ENCODE results near the gene TMEM53.

TMEM53 gene

DNA sequence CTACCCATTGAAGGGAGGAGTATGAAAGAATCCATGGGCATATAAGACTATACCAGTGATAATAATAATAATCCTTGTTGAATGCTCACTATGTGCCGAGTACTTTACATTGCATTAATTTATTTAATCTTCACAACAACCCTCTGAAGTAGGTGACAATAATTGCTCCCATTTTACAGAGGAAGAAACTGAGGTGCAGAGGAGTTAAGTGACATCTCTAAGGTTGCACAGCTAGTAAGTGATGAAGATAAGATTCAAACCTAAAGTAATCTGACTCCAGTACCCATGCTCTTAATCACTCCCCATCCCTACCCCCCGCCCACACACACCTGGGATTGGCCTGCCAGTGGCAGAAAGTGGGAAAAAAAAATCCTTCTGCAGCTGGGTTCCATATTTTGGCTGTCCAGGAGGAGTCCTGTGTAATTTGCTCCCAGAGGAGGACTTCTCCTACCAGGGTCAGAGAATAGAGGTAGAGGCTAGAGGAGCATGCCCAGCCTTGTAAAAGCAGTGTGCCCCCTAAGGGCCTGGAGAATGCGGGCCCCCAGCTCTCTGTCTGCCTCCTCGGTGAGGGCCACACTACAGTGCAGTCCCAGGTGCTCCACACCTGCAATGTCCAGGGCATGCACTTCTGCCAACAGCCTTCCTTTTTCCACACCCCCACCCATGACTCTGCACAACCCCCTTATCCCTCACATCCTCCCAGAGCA lies 57.8 kb downstream of the TMEM53 start:
- H2AFZ ChIP-seq (ENCODE audit: low read length), result no peak overlapping the region
- no peak overlapping the region for H3K4me2 ChIP-seq (ENCODE audit: low read depth, low read length)
- no peaks in the 10 kb centered on the region for H3K9me3 ChIP-seq (replicated peaks; ENCODE audit: insufficient read depth, low read length)
- no peak for TF ChIP-seq EZH2phosphoT487 (IDR thresholded peaks at IDR 0.05; ENCODE audit: low read length)
- TF ChIP-seq EZH2 (optimal IDR thresholded peaks at IDR 0.05; ENCODE audit: low read depth, low read length), result no peak
- TF ChIP-seq, protein P1, sequence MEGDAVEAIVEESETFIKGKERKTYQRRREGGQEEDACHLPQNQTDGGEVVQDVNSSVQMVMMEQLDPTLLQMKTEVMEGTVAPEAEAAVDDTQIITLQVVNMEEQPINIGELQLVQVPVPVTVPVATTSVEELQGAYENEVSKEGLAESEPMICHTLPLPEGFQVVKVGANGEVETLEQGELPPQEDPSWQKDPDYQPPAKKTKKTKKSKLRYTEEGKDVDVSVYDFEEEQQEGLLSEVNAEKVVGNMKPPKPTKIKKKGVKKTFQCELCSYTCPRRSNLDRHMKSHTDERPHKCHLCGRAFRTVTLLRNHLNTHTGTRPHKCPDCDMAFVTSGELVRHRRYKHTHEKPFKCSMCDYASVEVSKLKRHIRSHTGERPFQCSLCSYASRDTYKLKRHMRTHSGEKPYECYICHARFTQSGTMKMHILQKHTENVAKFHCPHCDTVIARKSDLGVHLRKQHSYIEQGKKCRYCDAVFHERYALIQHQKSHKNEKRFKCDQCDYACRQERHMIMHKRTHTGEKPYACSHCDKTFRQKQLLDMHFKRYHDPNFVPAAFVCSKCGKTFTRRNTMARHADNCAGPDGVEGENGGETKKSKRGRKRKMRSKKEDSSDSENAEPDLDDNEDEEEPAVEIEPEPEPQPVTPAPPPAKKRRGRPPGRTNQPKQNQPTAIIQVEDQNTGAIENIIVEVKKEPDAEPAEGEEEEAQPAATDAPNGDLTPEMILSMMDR (IDR thresholded peaks at IDR 0.05; ENCODE audit: low read length), result no peak
- H3K27me3 ChIP-seq (replicated peaks; ENCODE audit: insufficient read depth, low read length), result no peaks in the 10 kb centered on the region
- no peaks in the 10 kb centered on the region for H4K20me1 ChIP-seq (ENCODE audit: insufficient read depth, low read length)
- no peaks in the 10 kb centered on the region for H3F3A ChIP-seq (ENCODE audit: insufficient read depth, low read length)
- no peaks in the 10 kb centered on the region for H3K36me3 ChIP-seq (replicated peaks; ENCODE audit: insufficient read depth, low read length)
- H3K9ac ChIP-seq (ENCODE audit: low read length), result no peak overlapping the region
- no peak overlapping the region for H3K27ac ChIP-seq (ENCODE audit: low read length)
- no peaks in the 10 kb centered on the region for H3K79me2 ChIP-seq (ENCODE audit: low read length)
- no peak for DNase-seq
- no peaks in the 10 kb centered on the region for H3K4me1 ChIP-seq (ENCODE audit: low read length)
- no peak overlapping the region for H3K4me3 ChIP-seq (ENCODE audit: low read length)
- no peaks in the 10 kb centered on the region for H3K9me2 ChIP-seq (replicated peaks; ENCODE audit: insufficient read depth, low read length)

DNA sequence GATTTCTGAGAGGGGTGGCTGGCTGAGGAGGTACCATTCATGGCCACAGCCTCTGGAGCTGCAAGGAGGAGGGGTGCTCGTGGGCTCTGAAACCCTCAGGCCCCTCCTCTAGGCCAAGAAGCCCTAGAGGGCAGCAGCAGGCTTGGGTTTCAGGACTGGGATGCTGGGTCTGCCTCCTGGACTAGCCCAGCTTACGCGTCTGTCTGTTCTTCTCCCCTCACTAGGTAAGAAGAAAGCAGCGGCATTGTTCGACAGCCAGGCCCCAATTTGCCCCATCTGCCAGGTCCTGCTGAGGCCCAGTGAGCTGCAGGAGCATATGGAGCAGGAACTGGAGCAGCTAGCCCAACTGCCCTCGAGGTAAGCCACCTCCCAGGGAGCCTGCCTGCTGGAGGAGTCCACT lies 60.3 kb downstream of the TMEM53 start:
- Histone ChIP-seq H2AFZ (ENCODE audit: low read length) (no peak overlapping the region), H4K20me1 (ENCODE audit: insufficient read depth, low read length) (no peaks in the 10 kb centered on the region), H3K9me3 (replicated peaks; ENCODE audit: insufficient read depth, low read length) (no peaks in the 10 kb centered on the region), H3K79me2 (ENCODE audit: low read length) (no peaks in the 10 kb centered on the region), H3K9me2 (replicated peaks; ENCODE audit: insufficient read depth, low read length) (no peaks in the 10 kb centered on the region), H3K27me3 (replicated peaks; ENCODE audit: insufficient read depth, low read length) (no peaks in the 10 kb centered on the region), H3K36me3 (replicated peaks; ENCODE audit: insufficient read depth, low read length) (no peaks in the 10 kb centered on the region), H3K9ac (ENCODE audit: low read length) (no peak overlapping the region), H3K4me2 (ENCODE audit: low read depth, low read length) (no peak overlapping the region), H3K4me1 (ENCODE audit: low read length) (no peaks in the 10 kb centered on the region), H3K27ac (ENCODE audit: low read length) (no peak overlapping the region), H3F3A (ENCODE audit: insufficient read depth, low read length) (no peaks in the 10 kb centered on the region), H3K4me3 (ENCODE audit: low read length) (no peak overlapping the region)
- DNase-seq, result no peak
- TF ChIP-seq EZH2phosphoT487 (IDR thresholded peaks at IDR 0.05; ENCODE audit: low read length), result no peak
- no peak for TF ChIP-seq EZH2 (optimal IDR thresholded peaks at IDR 0.05; ENCODE audit: low read depth, low read length)
- TF ChIP-seq, protein P1 (IDR thresholded peaks at IDR 0.05; ENCODE audit: low read length), result no peak

DNA sequence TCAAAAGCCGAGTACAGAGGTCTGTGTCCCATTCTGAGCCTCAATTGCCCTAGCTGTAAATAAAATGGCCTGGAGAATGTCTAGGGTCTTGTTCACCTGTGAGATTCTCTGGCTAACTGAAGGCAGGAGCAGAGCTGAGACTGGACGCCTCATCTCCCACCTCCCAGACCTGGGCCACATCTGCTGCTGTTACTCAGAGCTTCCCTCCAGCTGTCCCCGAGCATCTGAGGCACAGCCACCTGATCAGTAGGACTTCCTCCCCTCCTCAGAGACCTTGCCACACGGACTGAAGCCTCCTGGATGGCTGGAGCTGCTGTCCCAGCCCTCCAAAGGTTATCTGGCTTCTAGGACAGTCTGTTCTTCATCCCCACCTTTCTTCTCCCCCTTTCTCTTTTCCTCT lies 62.4 kb downstream of the TMEM53 start:
- Histone ChIP-seq H3K4me3 (ENCODE audit: low read length) (no peak overlapping the region), H2AFZ (ENCODE audit: low read length) (no peak overlapping the region), H4K20me1 (ENCODE audit: insufficient read depth, low read length) (no peaks in the 10 kb centered on the region), H3K27ac (ENCODE audit: low read length) (no peak overlapping the region), H3K9me3 (replicated peaks; ENCODE audit: insufficient read depth, low read length) (no peaks in the 10 kb centered on the region), H3K27me3 (replicated peaks; ENCODE audit: insufficient read depth, low read length) (peaks cover 4% of the 10 kb centered on the region; the same call in 1 of the 2 replicates), H3K36me3 (replicated peaks; ENCODE audit: insufficient read depth, low read length) (no peaks in the 10 kb centered on the region), H3K4me1 (ENCODE audit: low read length) (no peaks in the 10 kb centered on the region), H3K79me2 (ENCODE audit: low read length) (no peaks in the 10 kb centered on the region), H3F3A (ENCODE audit: insufficient read depth, low read length) (no peaks in the 10 kb centered on the region), H3K9ac (ENCODE audit: low read length) (no peak overlapping the region), H3K4me2 (ENCODE audit: low read depth, low read length) (no peak overlapping the region), H3K9me2 (replicated peaks; ENCODE audit: insufficient read depth, low read length) (no peaks in the 10 kb centered on the region)
- no peak for DNase-seq
- TF ChIP-seq EZH2 (optimal IDR thresholded peaks at IDR 0.05; ENCODE audit: low read depth, low read length) (no peak), EZH2phosphoT487 (IDR thresholded peaks at IDR 0.05; ENCODE audit: low read length) (no peak)
- TF ChIP-seq, protein P1 (IDR thresholded peaks at IDR 0.05; ENCODE audit: low read length), result no peak

All from MM.1S (cell line).